Measurements from ENCODE around the gene PHLPP1. TPM values are rescaled to one million over a fixed set of nuclear protein-coding genes. Genes with fewer than 3 reads are reported as not detected.

PHLPP1 gene
- total and polyA plus RNA-seq, 2 of the 4 experiments (the other 2 are of a cell fraction) = 3.3 to 3.6 TPM

- no peak overlapping the region for H3K4ac ChIP-seq (ENCODE audit: low read depth, low read length)
- no peak overlapping the region for H2BK15ac ChIP-seq (ENCODE audit: low read depth, low read length)
- in situ Hi-C loops (cut with MboI; ENCODE audit: low sequenced_read_pairs) (no loop called here), dilution Hi-C loops (cut with HindIII; ENCODE audit: low sequenced_read_pairs, unreplicated experiment) (no loop called here), intact Hi-C loops (cut with micrococcal nuclease) (no loop called here)
- CTCF ChIA-PET = no interaction called here
- H4K20me1 ChIP-seq (ENCODE audit: insufficient read depth, low read length) = peaks cover 11% of the 10 kb centered on the region; the same call in 1 of the 2 replicates
- H3K23ac ChIP-seq (ENCODE audit: low read depth, low read length) = no peak overlapping the region
- no CpG with 5 or more reads among the region's 3 CpGs for WGBS, 2 experiments (ENCODE audit: extremely low coverage in 2 of 2, insufficient read length in 1 of 2)
- BruUV-seq (replicated peaks) = no TSS peak
- no peak for ATAC-seq (ENCODE audit: low read depth)
- no peak overlapping the region for H2AK9ac ChIP-seq (replicated peaks; ENCODE audit: low read depth, low read length, poor library complexity)
- no peak overlapping the region for H2BK20ac ChIP-seq (ENCODE audit: low read depth, low read length)
- H3K79me1 ChIP-seq (ENCODE audit: low read depth in 1 of 2, low read length in 2 of 2) = no peaks in the 10 kb centered on the region
- H3K56ac ChIP-seq (ENCODE audit: extremely low read depth, insufficient read depth, low read length) = no peak overlapping the region
- H4K5ac ChIP-seq (ENCODE audit: low read depth, low read length) = no peak overlapping the region
- H2AFZ ChIP-seq (replicated peaks; ENCODE audit: low read length, poor library complexity) = no peak overlapping the region
- no peak overlapping the region for H2AK5ac ChIP-seq (ENCODE audit: low read depth, low read length)
- no peaks in the 10 kb centered on the region; the same call in 1 of the 2 replicates for H3K27me3 ChIP-seq (ENCODE audit: control insufficient read depth, insufficient read depth, low read length)
- H2BK5ac ChIP-seq (ENCODE audit: low read depth, low read length, poor library complexity, severe bottlenecking) = no peak overlapping the region
- no peak overlapping the region for H4K91ac ChIP-seq (ENCODE audit: insufficient read depth, low read depth, low read length)
- H3K9me1 ChIP-seq (ENCODE audit: insufficient read depth, low read length) = peaks cover 8% of the 10 kb centered on the region; the same call in 1 of the 2 replicates
- TF ChIP-seq CHD1 (IDR thresholded peaks at IDR 0.05; ENCODE audit: low read depth, low read length) (no peak), RCOR1 (IDR thresholded peaks at IDR 0.05; ENCODE audit: insufficient replicate concordance, low read length) (no peak), FOS (IDR thresholded peaks at IDR 0.05; ENCODE audit: low read depth, low read length) (no peak), NFE2L2 (IDR thresholded peaks at IDR 0.05; ENCODE audit: low read depth, low read length) (no peak), MAZ (IDR thresholded peaks at IDR 0.05; ENCODE audit: borderline replicate concordance, low read depth, low read length) (no peak), SMC3 (IDR thresholded peaks at IDR 0.05; ENCODE audit: low read depth, low read length) (no peak), MXI1 (IDR thresholded peaks at IDR 0.05; ENCODE audit: borderline replicate concordance, low read depth, low read length) (no peak), ELK1 (IDR thresholded peaks at IDR 0.05; ENCODE audit: borderline replicate concordance, low read depth, low read length) (no peak)
- no peak overlapping the region for H3K18ac ChIP-seq (ENCODE audit: low read depth, low read length)
- H3K14ac ChIP-seq (replicated peaks; ENCODE audit: low read depth, low read length) = no peak overlapping the region
- H3K4me2 ChIP-seq (ENCODE audit: low read depth, low read length) = no peak overlapping the region
- H3K9ac ChIP-seq (ENCODE audit: low read depth, low read length) = no peak overlapping the region
- H2BK120ac ChIP-seq (ENCODE audit: low read depth, low read length) = no peak overlapping the region
- no peak overlapping the region for H4K8ac ChIP-seq (ENCODE audit: low read depth in 2 of 2, low read length in 2 of 2)
- no peak overlapping the region for H3K27ac ChIP-seq (ENCODE audit: insufficient read depth, low read length)
- H3K9me3 ChIP-seq (ENCODE audit: control insufficient read depth, insufficient read depth, low read length) = no peaks in the 10 kb centered on the region
- no peak overlapping the region for H3K4me3 ChIP-seq (ENCODE audit: insufficient read depth, low read depth, low read length)
- no peak for DNase-seq
- no peaks in the 10 kb centered on the region; the same call in 1 of the 2 replicates for H3K4me1 ChIP-seq (ENCODE audit: control insufficient read depth, insufficient read depth, low read length)
- POLR2A ChIA-PET (ENCODE audit: unreplicated experiment) = no interaction called here
- H3K36me3 ChIP-seq (ENCODE audit: control insufficient read depth, insufficient read depth, low read length) = peaks cover 13% of the 10 kb centered on the region
These were observed 259.0 kb downstream of the PHLPP1 start for GRCh38 chr18:62974388-62974787.

Measured in IMR-90 (cell line).